Measurements from ENCODE around the gene BLOC1S1. TPM values are rescaled to one million over a fixed set of nuclear protein-coding genes. Genes with fewer than 3 reads are reported as not detected.

The BLOC1S1 gene
- total RNA-seq, 4 donors from 2014 or later = 117 to 440 (median 246) TPM

GRCh38 chr12:55728939-55729818 lies 13.3 kb downstream of the BLOC1S1 start, which contains the start of gene CD63:
Gene CD63, minus strand, starts transcription at chr12:55729009. Its CDS starts 668 bp downstream, at chr12:55728341.
- Histone ChIP-seq H3K36me3 (peaks cover 21 to 24% of the 10 kb centered on the region in 2 donors), H3K4me3 (replicated peaks in 1 of 3) (peak within 1 kb of the TSS; percentile 62 to 90 (median 85)), H3K27me3 (no peaks in the 10 kb centered on the region), H3K9me3 (no peaks in the 10 kb centered on the region), H3K4me1 (peaks cover 31 to 46% of the 10 kb centered on the region in 2 donors), H3K27ac (peak within 1 kb of the TSS; percentile 89 to 98 (median 96))
- intact Hi-C loops (cut with DNase I) = no loop called here
- no peak for TF ChIP-seq CTCF (IDR thresholded peaks at IDR 0.05)
- peak; percentile 64 to 87 for TF ChIP-seq POLR2A (IDR thresholded peaks at IDR 0.05)
- 0 to 5% methylated on average over 4 to 11 of the region's 61 CpGs for WGBS, 2 donors
- peak; percentile 94 for DNase-seq

GRCh38 chr12:55729819-55730818 lies 14.3 kb downstream of the BLOC1S1 start:
- H3K4me3 ChIP-seq (replicated peaks in 1 of 3) = peak overlapping the region; percentile 10 to 90 (median 85)
- H3K36me3 ChIP-seq = peaks cover 12 to 17% of the 10 kb centered on the region in 2 donors
- peak; percentile 39 to 41 for DNase-seq
- intact Hi-C loops (cut with DNase I) = no loop called here
- peak overlapping the region; percentile 89 to 98 (median 96) for H3K27ac ChIP-seq
- H3K9me3 ChIP-seq = no peaks in the 10 kb centered on the region
- no peak for TF ChIP-seq POLR2A (IDR thresholded peaks at IDR 0.05)
- H3K27me3 ChIP-seq = no peaks in the 10 kb centered on the region
- peaks cover 26 to 37% of the 10 kb centered on the region in 2 donors for H3K4me1 ChIP-seq
- 10 to 12% methylated on average over 16 to 19 of the region's 19 CpGs for WGBS, 2 donors

- no peaks in the 10 kb centered on the region for H3K36me3 ChIP-seq
- intact Hi-C loops (cut with DNase I) = no loop called here
- no peak for DNase-seq
- H3K4me1 ChIP-seq = peaks cover 19 to 25% of the 10 kb centered on the region in 2 donors
- WGBS, 2 donors = 75 to 83% methylated on average over 4 of the region's 4 CpGs
- TF ChIP-seq POLR2A (IDR thresholded peaks at IDR 0.05) (no peak), CTCF (IDR thresholded peaks at IDR 0.05) (no peak)
- H3K27me3 ChIP-seq = no peaks in the 10 kb centered on the region
- no peak overlapping the region for H3K27ac ChIP-seq
- no peak overlapping the region for H3K4me3 ChIP-seq (replicated peaks in 1 of 3)
- no peaks in the 10 kb centered on the region for H3K9me3 ChIP-seq
Observed at GRCh38 chr12:55732288-55732687, 16.4 kb downstream of the BLOC1S1 start.

DNA sequence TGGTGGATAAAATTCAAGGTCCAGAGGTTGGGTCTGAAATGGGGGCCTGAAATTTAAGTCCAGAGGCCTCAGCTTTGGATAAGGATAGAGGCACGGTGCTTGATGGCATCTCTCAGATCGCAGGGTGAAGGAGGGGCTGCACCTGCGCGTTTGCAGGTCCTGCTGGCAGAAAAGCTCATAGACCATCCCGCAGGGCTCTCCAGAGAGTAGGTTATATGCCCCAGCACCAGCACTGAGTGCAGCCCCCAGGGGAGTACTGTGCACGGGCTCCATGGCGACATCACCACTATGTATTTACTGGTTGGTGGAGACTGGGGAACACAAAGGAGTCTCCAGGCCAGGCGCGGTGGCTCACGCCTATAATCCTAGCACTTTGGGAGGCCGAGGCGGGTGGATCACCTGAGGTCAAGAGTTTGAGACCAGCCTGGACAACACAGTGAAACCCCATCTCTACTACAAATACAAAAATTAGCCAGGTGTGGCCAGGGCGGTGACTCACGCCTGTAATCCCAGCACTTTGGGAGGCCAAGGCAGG lies 17.2 kb downstream of the BLOC1S1 start:
- 91% methylated on average over 14 of the region's 14 CpGs for WGBS, 2 donors
- H3K4me3 ChIP-seq (replicated peaks in 1 of 3) = no peak overlapping the region
- no peak for DNase-seq

More for the DNA sequence above, 17.2 kb downstream of the BLOC1S1 start:
- no peaks in the 10 kb centered on the region for H3K9me3 ChIP-seq
- no peaks in the 10 kb centered on the region for H3K27me3 ChIP-seq
- H3K4me1 ChIP-seq = peaks cover 17 to 28% of the 10 kb centered on the region in 2 donors
- TF ChIP-seq CTCF (IDR thresholded peaks at IDR 0.05) = no peak
- TF ChIP-seq POLR2A (IDR thresholded peaks at IDR 0.05) = no peak
- no peak overlapping the region for H3K27ac ChIP-seq
- H3K36me3 ChIP-seq = no peaks in the 10 kb centered on the region
- intact Hi-C loops (cut with DNase I) = no loop called here
